ENCODE data around the gene ATP5ME.

Gene ATP5ME

GRCh38 chr4:666822-667544, 7.1 kb downstream of the ATP5ME start:
- DNase-seq: no peak

GRCh38 chr4:666436-666810, 7.7 kb downstream of the ATP5ME start:
- no peak for DNase-seq

GRCh38 chr4:665751-666435, 8.2 kb downstream of the ATP5ME start:
- DNase-seq: no peak

GRCh38 chr4:665381-665750, 8.7 kb downstream of the ATP5ME start:
- no peak for DNase-seq

GRCh38 chr4:664713-665231, 9.3 kb downstream of the ATP5ME start:
- DNase-seq: no peak

- no peak for DNase-seq
Observed at GRCh38 chr4:663438-664428, 10.3 kb downstream of the ATP5ME start.

- no peak for DNase-seq
Observed at GRCh38 chr4:663046-663437, 11.0 kb downstream of the ATP5ME start.

GRCh38 chr4:661881-662761, 12.0 kb downstream of the ATP5ME start:
- no peak for DNase-seq

- DNase-seq: no peak
Observed at GRCh38 chr4:661231-661630, 12.8 kb downstream of the ATP5ME start.

GRCh38 chr4:660401-660800, 13.7 kb downstream of the ATP5ME start:
- no peak for DNase-seq

GRCh38 chr4:659851-660250, 14.2 kb downstream of the ATP5ME start:
- no peak for DNase-seq

- DNase-seq: no peak
Observed at GRCh38 chr4:658681-659667, 15.1 kb downstream of the ATP5ME start.

GRCh38 chr4:657834-658667, 16.0 kb downstream of the ATP5ME start:
- DNase-seq: no peak

GRCh38 chr4:657338-657833, 16.7 kb downstream of the ATP5ME start:
- no peak for DNase-seq

- DNase-seq: no peak
Observed at GRCh38 chr4:656436-657337, 17.4 kb downstream of the ATP5ME start.

GRCh38 chr4:655464-656151, 18.5 kb downstream of the ATP5ME start:
- no peak for DNase-seq

- DNase-seq: no peak
Observed at GRCh38 chr4:654871-655463, 19.1 kb downstream of the ATP5ME start.

GRCh38 chr4:654503-654845, 19.6 kb downstream of the ATP5ME start:
- DNase-seq: no peak
